HG02852 (cell line): ENCODE measurements around the gene IDI1.
A peak's percentile ranks its signal among the peaks of the same experiment; 100 is the strongest.
"Not testable (repeated sequence)": the region's sequence is repeated elsewhere in the genome, so short reads cannot be mapped to it uniquely, and the experiment has no call there.

ENCODE experiments used
- ATAC-seq: cut with Tn5 transposase; IDR thresholded peaks from one replicate; pipeline ENCODE4 v1.9.1; 2021; ENCODE audit warnings: mild to moderate bottlenecking, moderate library complexity; ENCODE audit not compliant: unreplicated experiment

Gene IDI1

GRCh38 chr10:1064964-1065247 is 16.0 kb upstream of the IDI1 start:
- ATAC-seq, result no peak

- no peak for ATAC-seq
Measured at GRCh38 chr10:1063232-1063865, 14.4 kb upstream of the IDI1 start.

GRCh38 chr10:1061930-1062774 is 13.2 kb upstream of the IDI1 start:
- ATAC-seq, result no peak

GRCh38 chr10:1059902-1060301 is 11.0 kb upstream of the IDI1 start:
- ATAC-seq, result no peak

- no peak for ATAC-seq
Measured at GRCh38 chr10:1058017-1058416, 9.1 kb upstream of the IDI1 start.

- ATAC-seq, result peak; percentile 12
Measured at GRCh38 chr10:1057106-1057657, 8.3 kb upstream of the IDI1 start.

GRCh38 chr10:1056326-1057105 is 7.6 kb upstream of the IDI1 start, which contains the start of gene WDR37:
TSS of gene WDR37 (plus strand) at chr10:1056385. CDS start at chr10:1072156, 15,771 bp downstream.
- peak; percentile 92 for ATAC-seq

GRCh38 chr10:1054684-1055083 is 5.8 kb upstream of the IDI1 start:
- ATAC-seq, result no peak

GRCh38 chr10:1050554-1050953 is 1.6 kb upstream of the IDI1 start:
- no peak for ATAC-seq

- ATAC-seq, result no peak
Measured at GRCh38 chr10:1050145-1050544, 1.2 kb upstream of the IDI1 start.

GRCh38 chr10:1049425-1049958 is 573 bp upstream of the IDI1 start:
- no peak for ATAC-seq

- ATAC-seq, result peak; percentile 24
Measured at GRCh38 chr10:1048349-1048731, 579 bp downstream of the IDI1 start.

GRCh38 chr10:1047937-1048336 is 982 bp downstream of the IDI1 start:
- no peak for ATAC-seq

GRCh38 chr10:1045415-1045814 is 3.5 kb downstream of the IDI1 start:
- no peak for ATAC-seq

- no peak for ATAC-seq
Measured at GRCh38 chr10:1044964-1045363, 4.0 kb downstream of the IDI1 start.

- no peak for ATAC-seq
Measured at GRCh38 chr10:1044146-1044545, 4.8 kb downstream of the IDI1 start.

- peak; percentile 66 for ATAC-seq
Measured at GRCh38 chr10:1043532-1043995, 5.4 kb downstream of the IDI1 start.

GRCh38 chr10:1041514-1041913 is 7.4 kb downstream of the IDI1 start:
- ATAC-seq, result no peak

GRCh38 chr10:1040133-1040532 is 8.8 kb downstream of the IDI1 start:
- no peak for ATAC-seq

GRCh38 chr10:1038769-1039168 is 10.2 kb downstream of the IDI1 start:
- not testable (repeated sequence) for ATAC-seq

- ATAC-seq, result no peak
Measured at GRCh38 chr10:1037098-1037497, 11.8 kb downstream of the IDI1 start.
